OCI-M2 (cell line): Measurements from ENCODE around the gene SLC15A4.

Experiments
- DNase-seq: peaks from one replicate; lab custom pipeline; 2025; ENCODE audit not compliant: unreplicated experiment; lab: John Stamatoyannopoulos, UW

The SLC15A4 gene

GRCh38 chr12:128755566-128755965 lies 68.2 kb downstream of the SLC15A4 start:
- DNase-seq: no peak

- DNase-seq: no peak
Observed at GRCh38 chr12:128754275-128754674, 69.5 kb downstream of the SLC15A4 start.

DNA sequence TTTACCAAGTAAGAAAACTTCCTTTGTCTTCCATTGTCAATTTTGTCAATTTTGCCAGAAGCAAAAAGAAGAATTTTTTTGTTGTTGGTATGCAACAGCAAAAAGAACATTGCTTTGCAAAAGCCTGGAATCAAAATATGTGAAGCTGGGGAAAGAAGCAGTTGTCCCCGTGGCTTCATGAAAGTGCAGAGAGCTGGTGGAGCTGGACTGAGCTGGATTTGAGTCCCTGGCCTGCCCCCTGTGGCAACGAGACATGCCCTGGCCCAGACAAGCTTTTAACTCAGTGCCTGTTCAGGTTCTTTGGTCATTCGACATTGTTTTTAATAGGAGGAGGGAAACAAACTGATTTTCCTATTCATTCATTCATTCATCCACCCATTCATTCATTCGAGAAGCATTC lies 70.3 kb downstream of the SLC15A4 start:
- no peak for DNase-seq

GRCh38 chr12:128752386-128752785 lies 71.4 kb downstream of the SLC15A4 start:
- DNase-seq: no peak

- DNase-seq: no peak
Observed at GRCh38 chr12:128747441-128747840, 76.3 kb downstream of the SLC15A4 start.

DNA sequence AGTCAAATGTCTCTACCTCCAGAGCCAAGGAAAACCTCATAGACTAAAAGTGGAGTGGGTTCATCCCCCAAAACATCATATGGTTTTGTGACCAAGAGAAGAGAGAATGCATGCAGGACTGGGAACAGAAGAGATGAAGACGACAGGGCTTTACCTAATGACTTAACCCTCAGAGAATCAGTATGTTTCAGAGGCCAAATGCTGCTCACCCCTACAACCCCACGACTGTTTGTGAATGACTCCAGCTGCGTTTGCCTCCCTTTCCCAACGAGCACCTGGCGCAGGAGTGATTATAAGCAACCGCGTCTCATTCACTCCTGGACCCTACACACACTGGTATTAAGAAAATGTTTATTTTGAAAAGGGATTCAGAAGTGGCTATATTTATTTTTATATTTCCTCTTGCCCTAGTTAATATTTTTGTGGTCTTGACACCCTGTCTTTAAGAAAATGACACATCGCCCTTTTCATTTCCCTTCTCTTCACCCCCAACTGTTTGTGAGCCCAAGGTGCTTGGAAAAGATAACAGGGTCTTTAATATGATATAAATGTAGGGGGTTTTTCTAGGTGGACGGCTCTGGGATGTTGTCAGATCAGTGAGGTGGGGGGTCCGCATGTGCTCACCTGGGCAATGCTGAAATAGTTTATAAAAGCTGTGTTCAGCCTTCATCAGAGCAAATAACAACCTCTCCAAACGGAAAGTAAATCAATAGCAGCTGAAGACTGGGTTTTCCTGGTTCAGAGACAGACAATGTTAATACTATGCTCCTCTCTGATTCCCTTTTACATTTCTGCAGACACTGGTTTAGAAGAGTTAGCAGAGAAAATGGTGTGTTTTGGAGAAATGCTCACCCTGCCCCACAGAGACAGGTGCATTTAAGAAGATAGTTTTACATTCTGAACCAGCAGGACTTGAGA lies 77.7 kb downstream of the SLC15A4 start:
- DNase-seq: no peak

DNA sequence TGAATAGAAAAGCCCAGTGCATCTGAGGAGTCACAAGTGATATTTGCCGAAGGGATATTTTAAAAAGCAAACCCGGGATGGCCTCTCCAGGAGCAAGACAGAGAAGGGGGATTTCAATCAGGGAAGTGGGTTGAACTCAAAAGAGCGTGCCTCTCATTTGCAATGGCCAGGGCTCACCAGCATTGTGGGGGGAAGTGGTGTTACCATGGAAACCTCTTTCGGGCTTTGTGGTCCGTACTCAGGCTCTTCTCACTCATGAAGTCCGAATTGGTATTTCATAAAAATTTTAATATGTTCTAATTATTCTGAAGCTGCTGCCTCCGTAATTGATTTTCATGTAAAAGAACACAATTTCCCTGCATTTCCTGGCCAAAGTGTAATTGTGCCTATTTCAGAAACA lies 79.8 kb downstream of the SLC15A4 start:
- no peak for DNase-seq
